Stimulated activated CD8-positive, alpha-beta memory T cell treated with anti-CD3 and anti-CD28 coated beads, Interleukin-15, amount 100 ng/mL, for 4 hours (primary cell): Measurements from ENCODE around the gene ERC2.

Source experiments
- DNase-seq, 2 donors: peaks; one replicate each; pipeline ENCODE4 v3.0.0-alpha.2; 2020; ENCODE audit warnings: low read depth in 2 of 2

The ERC2 gene

DNA sequence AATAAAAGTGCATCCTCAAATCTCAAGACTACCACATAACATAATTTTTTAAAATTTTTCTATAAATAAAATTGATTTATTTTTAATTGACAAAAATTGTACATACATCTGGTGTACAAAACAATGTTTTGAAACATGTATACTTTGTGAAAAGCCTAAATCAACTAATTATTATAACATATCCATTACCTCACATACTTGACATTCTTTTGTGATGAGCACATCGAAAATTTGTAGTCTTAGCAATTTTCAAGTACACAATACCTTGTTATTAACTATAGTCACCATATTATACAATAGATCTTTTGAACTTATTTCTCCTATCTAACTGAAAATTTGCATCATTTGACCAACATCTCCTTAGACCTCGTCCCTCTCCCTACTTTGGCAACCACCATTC lies 973.3 kb downstream of the ERC2 start:
- DNase-seq = no peak

GRCh38 chr3:55492976-55493375 lies 975.3 kb downstream of the ERC2 start:
- no peak for DNase-seq

- no peak for DNase-seq
Measured at GRCh38 chr3:55491296-55491816, 976.9 kb downstream of the ERC2 start.

DNA sequence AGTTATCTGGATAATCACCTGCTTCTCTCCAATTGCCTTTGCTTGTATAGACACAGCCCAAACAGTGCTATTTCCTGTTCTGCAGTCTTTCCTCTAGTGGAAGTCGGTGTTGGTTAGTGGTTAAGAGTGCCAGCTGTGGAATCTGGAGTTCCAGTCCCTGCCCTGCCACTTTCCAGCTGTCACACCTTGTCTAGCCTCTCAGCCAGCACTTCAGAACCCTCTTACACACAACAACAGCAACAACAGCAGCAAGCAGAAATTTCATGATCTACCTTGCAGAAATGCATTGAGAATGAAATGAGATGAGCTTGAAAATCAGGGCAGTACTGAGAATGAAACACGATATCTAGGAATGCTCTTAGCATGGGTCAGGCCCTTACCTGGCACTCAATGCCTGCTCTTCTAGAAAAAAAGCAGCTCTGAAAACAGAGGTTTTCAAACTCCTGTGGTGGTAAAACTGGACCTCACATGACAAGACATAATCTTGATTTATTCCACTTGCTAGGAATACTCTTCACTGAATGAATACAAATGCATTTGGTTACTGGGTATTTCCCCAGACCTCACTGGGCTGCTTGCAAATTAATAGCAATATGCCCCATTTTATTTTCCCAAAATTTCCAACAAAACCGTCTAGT lies 977.9 kb downstream of the ERC2 start:
- DNase-seq = no peak

DNA sequence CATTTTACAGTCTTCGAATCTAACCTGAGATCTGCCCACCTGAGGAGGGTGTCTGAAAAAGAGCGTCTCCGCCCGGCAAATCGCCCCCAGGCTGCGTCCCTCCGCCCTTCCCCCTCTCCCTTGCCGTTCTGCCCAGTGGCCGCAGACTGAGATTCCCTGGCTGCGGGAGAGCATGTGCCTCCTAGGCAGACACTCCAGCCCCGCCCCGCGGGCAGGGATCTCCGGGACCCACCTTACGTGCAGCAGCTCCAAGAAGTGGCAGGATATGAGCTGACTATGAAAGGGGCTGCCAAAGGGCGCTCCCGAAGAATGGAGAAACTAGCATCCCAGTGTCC lies 978.5 kb downstream of the ERC2 start:
- DNase-seq = no peak

DNA sequence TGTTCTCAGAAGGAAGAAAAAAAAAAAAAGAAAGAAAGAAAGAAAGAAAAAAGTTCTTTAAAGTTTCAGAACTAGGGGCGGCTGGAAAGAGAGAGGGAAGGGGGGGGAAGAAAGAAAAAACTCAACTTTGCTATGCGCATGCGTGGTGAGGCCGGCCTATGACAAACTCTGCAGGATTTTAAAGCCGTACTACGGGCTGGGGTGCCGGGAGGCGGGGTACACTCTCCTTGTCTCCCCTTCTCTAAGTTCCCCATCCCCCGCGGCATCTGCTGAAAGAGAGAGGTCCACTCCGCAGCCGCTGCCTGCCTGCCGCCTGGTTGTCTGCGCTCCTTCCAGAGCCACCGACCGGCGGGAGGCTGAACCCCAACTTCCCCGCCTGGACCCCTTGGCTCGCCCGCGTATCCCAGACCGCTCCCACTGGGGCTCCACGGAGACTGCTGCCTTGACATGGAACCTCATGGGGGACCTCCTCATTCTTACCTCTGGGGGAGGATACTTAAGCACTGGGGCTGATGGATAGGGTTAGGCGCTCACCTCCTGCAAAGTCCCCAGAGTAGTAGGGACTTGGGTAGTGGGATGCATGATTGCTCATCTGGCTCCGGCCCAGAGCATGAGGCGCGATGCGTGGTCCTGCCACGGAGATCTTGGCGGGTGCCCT lies 979.7 kb downstream of the ERC2 start:
- no peak for DNase-seq

GRCh38 chr3:55487381-55488241 lies 980.7 kb downstream of the ERC2 start:
- DNase-seq = no peak

DNA sequence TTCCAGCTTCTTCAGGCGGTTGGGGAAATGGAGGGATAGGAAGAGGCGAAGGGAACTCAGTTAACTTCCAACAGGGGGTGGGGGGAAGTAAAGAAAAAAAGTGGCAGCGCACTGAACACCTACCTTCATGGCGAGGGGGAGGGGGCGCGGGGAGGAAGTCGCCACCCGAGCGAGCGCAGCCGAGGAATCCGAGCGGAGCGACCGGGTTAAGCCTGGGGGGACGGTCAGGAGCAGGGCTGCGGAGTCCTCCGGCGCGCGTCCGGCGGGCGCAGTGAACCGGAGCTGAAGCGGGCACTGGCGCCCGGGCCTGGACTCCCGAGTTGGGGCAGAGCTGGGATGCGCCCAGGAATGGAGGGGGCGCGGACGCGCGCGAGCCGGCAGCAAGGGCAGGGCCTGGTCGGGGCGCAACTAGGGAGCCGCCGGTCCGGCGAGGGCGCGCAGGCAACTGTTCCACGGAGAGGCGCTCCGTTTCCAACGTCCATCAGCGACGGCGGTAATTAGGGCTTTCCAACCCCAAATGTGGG lies 981.3 kb downstream of the ERC2 start, which contains the start of gene WNT5A:
Gene WNT5A (minus strand): TSS at position 450 of the 524 bp plus-strand sequence. CDS start 321 bp downstream, at position 129.
- no peak for DNase-seq

DNA sequence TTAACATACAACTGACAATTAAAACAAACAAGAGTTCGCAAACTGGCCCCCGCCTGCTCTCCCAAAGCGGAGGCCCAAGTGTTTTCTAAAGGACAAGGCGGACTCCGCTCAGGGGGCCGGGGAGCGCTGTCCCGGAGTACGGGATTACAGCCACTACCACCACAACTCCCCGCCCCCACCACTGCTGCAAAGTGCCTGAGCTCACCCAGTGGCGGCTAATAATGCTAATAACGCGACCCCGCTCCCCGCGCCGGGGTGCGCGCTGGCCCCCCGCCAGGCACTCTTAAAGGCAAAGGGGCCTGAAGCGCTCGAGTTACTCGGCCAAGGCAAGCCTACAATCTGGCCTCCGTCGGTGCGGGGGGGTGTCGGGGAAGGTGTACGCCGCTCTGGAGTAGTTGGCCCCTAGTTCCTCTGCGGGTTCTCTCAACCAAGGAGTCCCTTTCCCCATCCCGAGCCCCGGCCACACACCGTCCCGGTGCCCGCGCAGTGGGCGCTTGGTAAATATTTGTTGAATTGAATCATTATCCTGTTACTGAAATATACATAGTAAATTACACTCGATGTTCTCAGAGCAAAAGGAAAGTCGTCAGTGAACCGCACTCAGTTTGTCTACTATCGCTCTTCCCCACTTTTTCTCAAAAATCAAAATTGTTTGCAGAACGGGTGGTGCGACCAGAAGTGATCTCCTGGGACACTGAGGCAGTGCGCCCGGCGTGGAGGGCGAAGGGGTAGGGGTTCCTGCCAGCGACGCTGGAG lies 982.0 kb downstream of the ERC2 start:
- DNase-seq = no peak

DNA sequence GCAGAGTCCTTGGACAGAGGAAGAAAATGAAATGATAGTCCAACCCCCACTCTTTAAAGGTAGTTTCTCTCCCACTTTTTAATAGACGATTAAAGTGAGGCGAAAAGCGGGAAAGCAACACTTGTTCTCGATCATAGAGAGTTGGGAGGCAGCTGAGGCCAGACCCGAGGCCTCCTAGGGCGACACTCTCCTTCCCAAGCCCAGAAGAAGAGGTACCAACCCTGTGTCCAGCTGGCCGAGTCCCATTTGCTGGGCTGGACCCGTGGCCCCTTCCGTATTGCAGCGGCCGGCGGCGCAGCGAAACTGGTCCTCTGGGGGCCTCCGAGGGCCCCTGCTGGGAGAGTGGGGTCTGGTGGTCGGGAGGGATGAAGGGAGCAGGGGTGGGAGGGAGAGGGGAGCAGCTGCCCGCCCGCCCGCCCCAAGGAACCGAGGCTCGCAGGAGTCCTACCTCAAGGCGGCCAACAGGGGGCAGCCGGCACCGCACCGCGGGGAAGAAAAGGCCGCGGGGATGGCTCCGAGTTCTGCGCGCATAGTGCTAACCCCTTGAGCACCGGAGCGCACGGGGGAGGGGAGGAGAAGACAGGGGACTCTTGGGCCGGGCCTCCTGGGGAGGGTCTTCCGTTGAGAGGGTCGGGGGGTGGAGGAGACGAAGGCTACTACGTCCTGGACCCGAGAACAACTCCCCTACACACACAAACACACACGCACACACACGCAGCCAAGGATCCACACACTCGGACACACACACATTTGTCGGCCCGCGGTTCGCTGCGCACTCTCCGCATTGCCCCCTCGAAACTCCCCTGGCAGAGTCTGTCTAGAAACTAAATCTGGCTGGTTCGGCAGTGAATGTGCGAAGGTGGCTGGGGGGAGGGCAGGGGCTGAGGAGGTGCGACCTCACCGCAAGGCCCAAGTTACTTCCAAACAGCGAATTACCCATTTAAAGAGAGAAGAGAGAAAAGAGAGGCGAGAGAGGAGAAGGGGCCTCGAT lies 983.2 kb downstream of the ERC2 start:
- no peak for DNase-seq

- no peak for DNase-seq
Measured at GRCh38 chr3:55484191-55484689, 984.0 kb downstream of the ERC2 start.

DNA sequence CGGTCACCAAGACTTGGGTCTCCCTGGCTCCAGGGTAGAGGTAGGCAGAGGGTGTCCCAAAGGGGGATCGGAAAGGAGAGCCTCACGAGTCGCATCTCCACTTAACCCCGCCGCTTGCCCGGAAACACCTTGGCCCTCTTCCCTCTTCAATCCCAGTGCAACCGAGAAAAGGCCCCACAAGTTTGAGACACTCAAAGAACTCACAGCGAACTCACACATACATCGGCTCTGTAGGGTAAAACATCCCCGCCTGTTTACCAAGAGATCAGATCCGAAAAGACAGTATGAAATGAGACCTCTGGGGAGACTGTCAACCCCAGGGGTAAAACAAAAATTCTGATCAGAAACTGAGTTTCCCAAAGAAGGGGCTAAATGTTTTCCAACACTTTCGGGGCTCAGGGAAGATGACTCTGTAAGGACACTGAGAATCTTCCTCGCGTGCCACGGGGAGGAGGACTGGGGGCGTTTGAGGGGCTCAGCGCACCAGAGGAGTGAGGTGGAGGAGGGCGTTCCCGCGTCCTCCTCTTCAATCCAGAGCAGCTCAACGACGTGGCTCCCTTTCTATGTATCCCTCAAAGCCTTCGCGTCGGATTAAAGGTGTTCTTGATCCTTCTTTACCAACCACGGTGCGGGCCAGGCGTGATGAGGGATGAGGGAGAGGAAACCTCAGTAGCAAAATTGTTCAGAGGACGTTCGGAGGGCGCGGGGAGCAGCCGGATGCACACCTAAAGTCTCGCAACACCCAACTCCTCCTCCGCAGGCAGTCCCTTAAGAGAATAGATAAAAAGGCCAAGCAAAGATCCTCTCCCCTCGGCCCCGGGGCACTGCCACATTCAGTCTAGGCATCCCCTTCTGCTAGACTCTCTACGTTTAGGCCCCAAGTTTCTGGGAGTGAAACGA lies 984.8 kb downstream of the ERC2 start:
- DNase-seq = no peak

- DNase-seq = no peak
Measured at GRCh38 chr3:55482496-55483195, 985.6 kb downstream of the ERC2 start.

- no peak for DNase-seq
Measured at GRCh38 chr3:55481744-55482495, 986.3 kb downstream of the ERC2 start.

DNA sequence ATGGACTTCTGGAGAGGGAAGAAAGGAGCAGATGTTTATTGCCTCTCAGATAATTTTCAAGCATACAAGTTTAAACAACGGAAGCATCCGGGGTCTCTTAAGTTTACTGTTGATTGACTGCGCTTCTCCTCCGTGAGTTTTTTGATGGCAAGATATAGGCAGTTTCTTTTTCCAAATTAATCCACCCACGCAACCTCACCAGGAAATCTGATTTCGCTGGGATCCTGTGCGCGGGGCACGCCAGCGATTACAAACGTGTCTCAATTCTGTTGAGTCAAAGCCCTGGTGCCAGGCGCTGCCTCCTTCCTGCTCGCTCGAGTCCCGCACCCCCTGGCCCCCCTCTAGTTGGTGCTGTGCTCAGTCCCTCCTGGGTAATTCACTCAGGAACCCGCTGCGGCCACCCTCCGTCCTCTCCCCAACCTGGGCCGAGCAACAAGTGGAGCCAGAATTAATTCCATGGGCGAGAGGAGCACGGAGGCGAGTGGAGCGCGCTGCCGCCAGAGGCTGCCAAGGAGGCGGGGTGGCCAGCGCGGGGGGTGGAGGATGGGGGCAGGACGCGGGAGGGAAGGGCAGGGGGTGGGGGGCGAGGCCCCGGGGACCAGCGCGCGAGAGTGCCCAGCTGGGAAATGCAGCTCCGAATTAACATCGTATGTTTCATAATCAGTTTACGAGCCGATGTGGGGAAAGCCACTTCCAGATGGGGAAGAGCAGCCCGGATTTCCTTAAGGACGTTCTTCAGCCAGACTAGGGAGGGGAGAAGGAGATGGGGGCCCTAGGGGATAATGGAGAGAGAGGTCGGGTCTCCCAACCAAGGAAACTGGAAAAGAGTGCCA lies 987.1 kb downstream of the ERC2 start:
- no peak for DNase-seq
